ENCODE data around the gene TMBIM1. TPM values are rescaled to one million over a fixed set of nuclear protein-coding genes. Genes with fewer than 3 reads are reported as not detected.

The TMBIM1 gene
- total RNA-seq, 3 donors from 2014 or later, result 168 to 330 (median 170) TPM

DNA sequence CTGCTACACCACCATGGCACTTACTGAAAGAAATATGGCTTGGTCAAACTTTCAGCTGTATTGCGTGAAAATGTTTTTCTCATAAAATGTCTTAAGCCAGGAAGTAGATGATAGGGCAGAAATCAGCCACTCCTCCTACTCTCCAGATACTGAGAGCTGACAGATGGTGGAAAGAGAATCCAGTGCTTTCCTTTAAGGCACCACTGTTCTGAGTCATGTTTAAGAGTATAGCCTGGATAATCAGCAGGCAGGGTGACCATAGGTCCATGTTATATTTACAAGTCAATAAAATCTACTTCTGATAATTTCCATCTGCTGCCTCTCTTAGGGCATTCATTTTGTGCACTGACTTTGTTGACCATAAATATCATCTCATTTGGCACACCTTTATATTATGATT lies 53.4 kb downstream of the TMBIM1 start:
- TF ChIP-seq POLR2AphosphoS5 (IDR thresholded peaks at IDR 0.05) (no peak), POLR2A (IDR thresholded peaks at IDR 0.05) (no peak)
- no peak for DNase-seq (ENCODE audit: low spot score in 2 of 2)
- H3K36me3 ChIP-seq, result no peaks in the 10 kb centered on the region
- intact Hi-C loops (cut with DNase I; ENCODE audit: low total_unique reads), result no loop called here
- no peaks in the 10 kb centered on the region for H3K9me3 ChIP-seq
- H3K27ac ChIP-seq, result no peak overlapping the region
- H3K4me1 ChIP-seq, result no peaks in the 10 kb centered on the region
- no peaks in the 10 kb centered on the region for H3K27me3 ChIP-seq
- H3K4me3 ChIP-seq, result no peak overlapping the region

DNA sequence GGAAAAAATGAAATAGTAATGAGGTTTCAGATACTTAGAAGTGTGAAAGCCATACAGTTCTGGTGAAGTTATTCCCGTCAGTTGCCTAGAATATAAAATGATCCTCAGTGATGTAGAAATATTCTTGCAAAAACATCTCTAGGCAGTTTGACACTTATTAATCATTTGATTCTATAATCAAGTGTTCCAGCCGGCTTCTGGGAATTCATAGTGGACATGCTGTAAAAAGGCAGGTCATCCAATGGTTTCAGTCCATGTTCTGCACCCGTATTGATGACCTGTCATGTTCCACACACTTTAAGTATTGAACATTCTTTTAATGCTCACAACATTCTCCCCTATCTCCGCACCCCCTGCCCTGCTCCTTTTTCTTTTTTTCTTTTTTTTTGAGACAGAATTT lies 55.5 kb downstream of the TMBIM1 start:
- no peaks in the 10 kb centered on the region for H3K36me3 ChIP-seq
- TF ChIP-seq POLR2A (IDR thresholded peaks at IDR 0.05) (no peak), POLR2AphosphoS5 (IDR thresholded peaks at IDR 0.05) (no peak)
- TF ChIP-seq, protein P1, sequence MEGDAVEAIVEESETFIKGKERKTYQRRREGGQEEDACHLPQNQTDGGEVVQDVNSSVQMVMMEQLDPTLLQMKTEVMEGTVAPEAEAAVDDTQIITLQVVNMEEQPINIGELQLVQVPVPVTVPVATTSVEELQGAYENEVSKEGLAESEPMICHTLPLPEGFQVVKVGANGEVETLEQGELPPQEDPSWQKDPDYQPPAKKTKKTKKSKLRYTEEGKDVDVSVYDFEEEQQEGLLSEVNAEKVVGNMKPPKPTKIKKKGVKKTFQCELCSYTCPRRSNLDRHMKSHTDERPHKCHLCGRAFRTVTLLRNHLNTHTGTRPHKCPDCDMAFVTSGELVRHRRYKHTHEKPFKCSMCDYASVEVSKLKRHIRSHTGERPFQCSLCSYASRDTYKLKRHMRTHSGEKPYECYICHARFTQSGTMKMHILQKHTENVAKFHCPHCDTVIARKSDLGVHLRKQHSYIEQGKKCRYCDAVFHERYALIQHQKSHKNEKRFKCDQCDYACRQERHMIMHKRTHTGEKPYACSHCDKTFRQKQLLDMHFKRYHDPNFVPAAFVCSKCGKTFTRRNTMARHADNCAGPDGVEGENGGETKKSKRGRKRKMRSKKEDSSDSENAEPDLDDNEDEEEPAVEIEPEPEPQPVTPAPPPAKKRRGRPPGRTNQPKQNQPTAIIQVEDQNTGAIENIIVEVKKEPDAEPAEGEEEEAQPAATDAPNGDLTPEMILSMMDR (IDR thresholded peaks at IDR 0.05), result no peak
- no peaks in the 10 kb centered on the region for H3K9me3 ChIP-seq
- H3K4me1 ChIP-seq, result no peaks in the 10 kb centered on the region
- intact Hi-C loops (cut with DNase I; ENCODE audit: low total_unique reads), result loop anchor here (1.0 kb wide), 1 partner anchor 20 kb away; the partner anchor contains the start of gene ARPC2
- H3K27me3 ChIP-seq, result no peaks in the 10 kb centered on the region
- no peak overlapping the region for H3K4me3 ChIP-seq
- DNase-seq (ENCODE audit: low spot score in 2 of 2), result no peak
- H3K27ac ChIP-seq, result no peak overlapping the region

DNA sequence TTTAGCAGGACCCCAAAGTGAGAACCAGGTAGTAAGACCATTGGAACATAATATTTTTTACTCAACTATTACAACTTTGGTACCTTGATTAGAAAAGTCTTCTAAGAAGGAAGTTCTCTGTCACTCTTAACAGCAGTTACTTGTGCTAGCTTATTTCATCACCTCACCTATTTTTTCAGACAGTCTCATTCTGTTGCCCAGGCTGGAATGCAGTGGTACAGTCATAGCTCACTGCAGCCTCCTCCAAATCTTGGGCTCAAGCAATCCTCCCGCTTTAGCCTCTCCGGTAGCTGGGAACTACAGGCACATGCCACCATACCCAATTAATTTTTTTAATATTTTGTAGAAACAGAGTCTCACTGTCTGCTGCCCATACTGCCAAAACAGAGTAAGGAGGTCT lies 57.3 kb downstream of the TMBIM1 start:
- Histone ChIP-seq H3K36me3 (no peaks in the 10 kb centered on the region), H3K27me3 (no peaks in the 10 kb centered on the region), H3K4me3 (no peak overlapping the region), H3K27ac (no peak overlapping the region), H3K9me3 (no peaks in the 10 kb centered on the region), H3K4me1 (no peaks in the 10 kb centered on the region)
- no peak for DNase-seq (ENCODE audit: low spot score in 2 of 2)
- intact Hi-C loops (cut with DNase I; ENCODE audit: low total_unique reads), result no loop called here
- TF ChIP-seq, protein P1 (IDR thresholded peaks at IDR 0.05), result no peak
- TF ChIP-seq POLR2A (IDR thresholded peaks at IDR 0.05) (no peak), POLR2AphosphoS5 (IDR thresholded peaks at IDR 0.05) (no peak)

DNA sequence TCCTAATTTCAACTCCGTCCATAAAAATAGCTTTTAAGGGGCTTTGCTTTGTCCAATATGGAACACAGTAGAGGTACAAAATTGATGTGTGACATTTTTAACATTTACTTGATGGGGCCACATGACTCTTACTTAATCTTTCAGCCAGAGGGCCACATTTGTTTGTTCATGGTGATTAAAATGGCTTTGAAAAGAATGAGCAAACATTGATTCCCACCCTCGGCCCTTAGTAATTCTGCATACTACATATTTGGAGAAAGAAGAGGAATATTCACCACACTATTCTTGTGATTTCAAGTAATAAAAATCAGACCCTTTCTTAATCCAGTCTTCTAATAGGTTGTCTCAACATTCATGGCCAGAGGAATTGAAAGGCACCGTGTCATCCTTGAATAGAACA lies 57.8 kb downstream of the TMBIM1 start:
- Histone ChIP-seq H3K27me3 (no peaks in the 10 kb centered on the region), H3K9me3 (no peaks in the 10 kb centered on the region), H3K4me3 (no peak overlapping the region), H3K4me1 (no peaks in the 10 kb centered on the region), H3K36me3 (no peaks in the 10 kb centered on the region), H3K27ac (no peak overlapping the region)
- intact Hi-C loops (cut with DNase I; ENCODE audit: low total_unique reads), result no loop called here
- no peak for DNase-seq (ENCODE audit: low spot score in 2 of 2)
- TF ChIP-seq POLR2AphosphoS5 (IDR thresholded peaks at IDR 0.05) (no peak), POLR2A (IDR thresholded peaks at IDR 0.05) (no peak)
- TF ChIP-seq, protein P1 (IDR thresholded peaks at IDR 0.05), result no peak

DNA sequence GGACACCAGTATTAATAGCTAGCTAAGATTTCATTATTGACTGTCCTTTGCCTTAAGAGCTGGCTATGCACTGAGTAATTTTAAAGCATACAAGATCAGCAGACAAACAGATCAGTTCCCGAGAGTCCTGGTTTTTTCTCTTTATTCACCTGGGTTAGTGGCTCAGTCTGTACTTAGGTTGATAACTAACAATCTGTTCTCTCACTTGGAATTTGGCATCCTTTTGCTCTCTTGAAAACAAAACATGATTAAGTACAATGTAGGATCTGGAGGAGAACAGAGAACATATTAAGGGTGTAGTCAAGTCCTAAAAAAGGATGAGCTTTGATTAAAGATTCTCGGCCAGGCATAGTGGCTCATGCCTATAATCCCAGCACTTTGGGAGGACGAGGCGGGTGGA lies 58.8 kb downstream of the TMBIM1 start:
- TF ChIP-seq POLR2AphosphoS5 (IDR thresholded peaks at IDR 0.05) (no peak), POLR2A (IDR thresholded peaks at IDR 0.05) (no peak)
- TF ChIP-seq, protein P1 (IDR thresholded peaks at IDR 0.05), result no peak
- DNase-seq (ENCODE audit: low spot score in 2 of 2), result no peak
- Histone ChIP-seq H3K36me3 (no peaks in the 10 kb centered on the region), H3K4me3 (no peak overlapping the region), H3K27ac (no peak overlapping the region), H3K4me1 (no peaks in the 10 kb centered on the region), H3K9me3 (no peaks in the 10 kb centered on the region), H3K27me3 (no peaks in the 10 kb centered on the region)
- intact Hi-C loops (cut with DNase I; ENCODE audit: low total_unique reads), result no loop called here

DNA sequence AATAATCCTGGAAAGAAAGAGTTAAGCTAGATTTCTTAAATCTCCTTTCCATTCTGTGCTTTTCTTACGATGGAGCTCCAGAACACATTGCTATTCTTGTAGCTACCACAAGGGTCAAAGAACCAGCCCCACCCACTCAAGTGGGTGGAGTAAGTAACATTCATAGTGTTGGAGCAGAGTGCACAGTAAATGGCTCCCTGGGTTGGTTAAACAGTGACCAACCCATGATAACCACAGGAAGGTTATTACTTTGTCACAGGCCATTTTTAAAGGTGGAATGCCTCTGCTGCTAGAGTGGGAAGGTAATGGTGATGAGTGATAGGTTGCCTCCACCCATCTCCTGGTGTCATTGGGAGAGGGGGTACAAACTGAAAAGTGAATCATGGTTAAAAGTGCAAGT lies 61.4 kb downstream of the TMBIM1 start:
- H3K9me3 ChIP-seq, result no peaks in the 10 kb centered on the region
- intact Hi-C loops (cut with DNase I; ENCODE audit: low total_unique reads), result no loop called here
- TF ChIP-seq, protein P1 (IDR thresholded peaks at IDR 0.05), result no peak
- TF ChIP-seq POLR2AphosphoS5 (IDR thresholded peaks at IDR 0.05) (no peak), POLR2A (IDR thresholded peaks at IDR 0.05) (no peak)
- H3K27me3 ChIP-seq, result no peaks in the 10 kb centered on the region
- H3K4me1 ChIP-seq, result no peaks in the 10 kb centered on the region
- no peak for DNase-seq (ENCODE audit: low spot score in 2 of 2)
- H3K4me3 ChIP-seq, result no peak overlapping the region
- H3K27ac ChIP-seq, result no peak overlapping the region
- H3K36me3 ChIP-seq, result no peaks in the 10 kb centered on the region

All from breast epithelium (tissue), 4 donors.